MV-4-11 (cell line): ENCODE results near the gene BHLHE40.

Experiments used
- DNase-seq: peaks from one replicate; lab custom pipeline; 2025; lab: John Stamatoyannopoulos, UW

BHLHE40 gene

GRCh38 chr3:5019411-5020241 is 40.4 kb downstream of the BHLHE40 start:
- peak; percentile 25 for DNase-seq

DNA sequence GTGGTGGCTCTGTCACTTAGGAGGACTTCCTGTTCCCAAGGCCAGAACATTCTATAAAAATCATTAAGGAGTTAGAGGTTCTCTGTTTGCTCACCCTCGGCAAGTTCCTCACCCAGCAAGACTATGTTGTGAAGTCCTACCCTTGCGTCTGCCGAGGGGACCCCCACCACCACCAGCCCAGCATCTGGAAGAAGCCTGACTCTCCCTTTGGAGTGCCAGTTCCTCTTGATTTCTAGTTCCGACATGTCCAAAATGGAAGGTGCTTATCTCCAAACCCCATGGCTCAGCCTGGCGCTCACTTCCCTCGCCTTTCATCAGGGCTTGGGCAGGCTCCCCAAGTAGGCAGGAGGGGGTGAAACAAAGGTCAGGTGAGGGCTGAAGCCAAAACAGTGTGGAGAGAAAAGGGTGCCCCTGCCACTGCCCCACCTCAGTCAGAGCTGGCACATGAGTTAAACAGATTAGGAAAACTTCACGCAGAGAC is 41.0 kb downstream of the BHLHE40 start:
- DNase-seq = peak; percentile 3

GRCh38 chr3:5021116-5022092 is 42.2 kb downstream of the BHLHE40 start:
- DNase-seq = peak; percentile 5

DNA sequence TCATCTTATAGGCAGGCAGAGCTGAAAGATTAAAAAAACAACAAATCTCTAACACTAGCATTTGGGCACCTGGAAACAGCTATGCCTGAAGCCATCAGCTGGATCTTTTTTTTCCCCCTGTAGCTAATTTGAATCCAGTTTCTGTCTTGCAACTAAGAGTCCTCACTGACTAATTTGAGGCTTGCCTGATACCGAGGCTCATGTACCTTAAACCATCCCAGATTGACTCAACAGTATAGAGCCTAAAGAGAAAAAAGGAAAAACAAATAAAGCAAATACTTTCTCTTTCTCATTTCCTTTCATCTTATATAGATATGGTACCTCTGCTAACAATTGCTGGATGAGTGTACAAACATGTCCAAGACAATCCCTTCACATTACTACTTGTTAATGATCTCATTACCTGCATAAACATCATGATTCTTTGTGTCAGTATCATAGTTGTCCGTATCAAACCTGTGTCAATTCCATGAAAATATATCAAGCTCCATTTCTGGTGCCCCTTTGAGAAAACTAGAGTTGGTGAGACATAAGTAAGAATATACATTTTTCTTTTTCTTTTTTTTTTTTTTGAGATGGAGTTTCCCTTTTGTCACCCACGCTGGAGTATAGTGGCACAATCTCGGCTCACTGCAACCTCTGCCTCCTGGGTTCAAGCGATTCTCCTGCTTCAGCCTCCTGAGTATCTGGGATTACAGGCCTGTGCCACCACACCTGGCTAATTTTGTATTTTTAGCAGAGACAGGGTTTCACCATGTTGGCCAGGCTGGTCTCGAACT is 43.1 kb downstream of the BHLHE40 start:
- DNase-seq = no peak

GRCh38 chr3:5022966-5023776 is 43.9 kb downstream of the BHLHE40 start:
- no peak for DNase-seq

GRCh38 chr3:5023777-5024346 is 44.6 kb downstream of the BHLHE40 start:
- no peak for DNase-seq

DNA sequence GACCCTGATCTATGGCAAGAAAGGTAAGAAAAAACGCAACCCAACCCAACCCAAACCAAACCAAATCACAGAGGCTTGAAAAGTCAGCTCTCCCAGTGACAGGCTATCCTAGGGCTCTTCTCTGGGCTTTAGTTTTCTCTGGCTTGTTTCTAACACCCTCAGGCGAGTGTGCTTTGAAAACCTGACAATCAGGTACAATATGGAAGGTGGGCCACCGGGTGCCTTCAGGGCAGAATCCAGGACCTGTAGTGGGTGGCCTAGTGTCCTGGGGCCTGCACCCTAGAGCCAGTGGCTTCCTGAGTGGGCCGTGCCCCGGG is 46.8 kb downstream of the BHLHE40 start:
- DNase-seq = no peak

DNA sequence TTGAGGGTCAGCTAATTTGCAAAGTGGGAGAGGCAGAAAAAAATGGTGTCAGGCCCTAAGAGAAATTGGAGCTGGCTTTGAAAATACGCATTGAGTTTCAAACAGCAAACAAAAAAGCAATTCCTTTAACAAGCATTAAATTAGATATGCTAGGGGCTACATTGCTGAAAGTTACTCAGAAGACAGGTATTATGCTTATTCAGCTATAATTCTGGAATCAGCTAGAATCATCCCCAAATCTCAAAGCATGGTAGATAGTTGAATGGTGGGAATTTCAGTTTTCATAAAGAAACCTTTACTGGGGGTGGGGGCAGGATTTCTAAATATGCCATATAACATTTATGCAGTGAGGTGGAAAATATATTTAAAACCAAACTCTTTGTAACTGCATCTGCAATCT is 50.5 kb downstream of the BHLHE40 start:
- no peak for DNase-seq

DNA sequence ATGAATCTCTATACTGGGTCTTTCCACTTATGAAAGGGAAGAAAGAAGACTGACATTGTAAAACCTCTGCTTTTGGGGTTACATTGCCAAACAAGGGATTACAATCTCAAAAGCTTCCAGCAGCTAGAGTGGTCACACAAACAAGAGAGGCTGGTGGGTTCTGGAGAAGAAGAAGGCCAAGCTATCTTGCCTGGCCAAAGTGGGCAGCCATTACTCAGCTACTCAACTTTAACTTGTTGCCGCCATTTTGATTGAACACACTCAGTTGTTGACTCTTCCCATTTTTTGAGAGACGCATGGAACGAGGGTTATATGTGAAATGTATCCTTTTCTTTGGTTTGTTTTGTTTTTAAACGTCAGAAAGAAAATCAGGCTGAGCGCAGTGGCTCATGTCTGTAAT is 50.9 kb downstream of the BHLHE40 start:
- DNase-seq = no peak

- DNase-seq = no peak
Observed at GRCh38 chr3:5032844-5033243, 53.6 kb downstream of the BHLHE40 start.
